Suppressor macrophage (primary cell): ENCODE results near the gene RPTOR.

Experiments
- DNase-seq, 4 experiments: peaks; one replicate each; pipeline ENCODE4 v3.0.0-alpha.2; 2020 to 2022

Gene RPTOR

DNA sequence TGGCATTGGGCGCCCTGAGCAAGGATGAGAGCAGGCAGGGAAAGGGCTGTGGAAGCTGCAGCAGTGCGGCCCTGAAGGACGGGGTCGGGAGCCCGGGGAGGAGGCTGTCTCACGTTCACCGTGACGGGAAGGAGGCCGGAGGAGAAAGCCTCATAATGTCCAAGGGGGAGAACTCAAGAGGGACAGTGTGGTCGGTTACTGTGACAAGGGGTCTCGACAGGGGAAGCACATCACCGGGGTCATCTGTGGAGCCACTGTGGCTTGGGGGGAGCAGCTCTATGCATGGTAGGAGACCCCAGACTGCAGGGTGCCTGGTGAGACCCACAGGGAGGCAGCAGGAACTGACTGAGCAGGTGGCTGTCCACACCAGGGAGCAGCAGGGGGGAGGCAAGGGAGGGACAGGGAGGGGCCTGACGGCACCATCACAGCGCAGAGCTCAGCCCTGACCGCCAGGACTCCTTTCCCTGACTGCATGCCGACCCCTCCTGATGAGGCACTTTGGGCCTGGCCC is 292.4 kb downstream of the RPTOR start:
- no peak for DNase-seq

DNA sequence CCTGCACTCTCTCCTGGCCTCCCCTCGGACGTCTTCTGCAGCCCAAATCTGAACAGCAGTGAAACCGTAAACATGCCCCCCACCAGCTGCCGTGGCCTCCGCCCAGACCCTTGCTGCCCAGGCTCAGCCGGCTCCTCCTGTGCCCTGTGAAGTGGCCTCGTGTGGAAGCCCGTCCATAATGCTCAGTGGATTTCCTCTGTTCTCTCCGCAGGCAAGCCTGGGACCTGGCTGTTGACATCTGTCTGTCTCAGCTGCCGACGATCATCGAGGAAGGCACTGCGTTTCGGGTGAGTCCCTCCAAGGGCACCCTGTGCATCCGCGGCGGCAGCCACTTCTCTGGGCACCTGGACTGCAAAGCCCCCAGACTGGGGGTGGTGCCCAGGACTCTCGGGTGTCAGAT is 293.1 kb downstream of the RPTOR start:
- no peak for DNase-seq

DNA sequence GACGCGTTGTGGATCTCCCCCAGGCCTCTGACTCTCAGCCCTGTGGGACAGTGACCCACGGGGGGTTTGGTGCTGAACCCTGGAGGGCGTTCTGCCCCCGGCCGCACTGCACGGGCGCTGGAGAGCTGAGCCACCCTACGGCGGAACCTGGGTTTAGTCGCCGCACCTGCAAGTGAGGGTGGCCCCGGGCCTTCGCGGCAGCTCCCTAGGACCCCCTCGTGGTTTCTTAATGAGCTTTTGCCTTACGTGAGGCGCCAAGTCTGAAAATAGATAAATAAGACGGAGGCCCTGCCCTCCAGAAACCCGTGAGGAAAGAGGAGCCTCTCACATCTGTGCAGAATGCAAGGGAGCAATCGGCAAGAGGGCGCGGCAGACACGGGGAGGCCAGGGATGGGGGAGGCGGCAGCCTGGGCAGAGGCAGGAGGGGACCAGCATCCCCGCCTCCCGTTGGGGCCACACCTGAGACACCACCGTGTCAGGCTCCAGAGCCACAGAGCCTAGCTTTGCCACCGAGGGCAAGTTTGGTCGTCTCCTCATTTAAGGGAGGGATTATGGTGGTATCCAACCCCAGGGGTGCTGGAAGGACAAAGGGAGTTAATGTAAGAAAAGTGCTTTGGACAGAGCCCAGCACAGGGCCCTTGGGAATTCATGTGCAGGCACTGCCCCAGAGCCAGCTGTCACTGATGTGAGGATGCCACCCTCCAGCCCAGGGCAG is 293.8 kb downstream of the RPTOR start:
- DNase-seq = no peak

DNA sequence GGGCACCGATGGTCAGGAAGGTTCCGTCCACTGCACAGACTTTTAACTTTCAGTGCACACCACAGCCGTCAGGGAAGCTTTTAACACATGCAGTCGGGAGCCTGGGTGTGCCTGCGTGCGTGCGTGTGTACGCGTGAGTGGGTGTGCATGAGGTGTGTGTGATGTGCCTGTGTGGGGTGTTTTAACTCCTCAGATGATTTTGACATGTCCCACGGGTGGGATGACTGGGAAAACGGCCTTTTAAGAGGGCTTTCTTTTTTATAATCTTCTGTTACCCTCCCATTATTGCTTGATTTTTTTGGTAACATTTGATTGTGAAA is 294.3 kb downstream of the RPTOR start:
- DNase-seq = no peak

DNA sequence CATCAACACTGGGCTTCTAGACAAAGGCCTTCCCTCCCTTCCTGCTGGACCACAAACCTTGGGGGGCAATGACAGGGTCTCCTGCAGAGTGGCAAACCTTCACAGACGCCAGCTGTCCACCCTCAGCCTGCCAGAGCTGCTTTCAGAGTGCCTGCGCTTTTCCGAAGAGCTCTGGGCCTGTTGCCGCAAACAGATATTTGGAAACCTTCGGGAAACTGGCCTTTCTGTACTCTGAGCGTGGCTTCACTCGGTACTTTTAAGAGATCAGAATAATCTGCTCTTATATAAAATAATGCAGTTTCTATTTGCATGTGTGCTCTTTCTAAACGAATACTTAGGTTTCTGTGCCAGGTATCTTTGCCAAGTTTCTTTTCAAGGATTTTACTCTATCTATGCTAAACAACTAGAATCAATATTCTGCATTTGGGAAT is 294.9 kb downstream of the RPTOR start:
- no peak for DNase-seq

DNA sequence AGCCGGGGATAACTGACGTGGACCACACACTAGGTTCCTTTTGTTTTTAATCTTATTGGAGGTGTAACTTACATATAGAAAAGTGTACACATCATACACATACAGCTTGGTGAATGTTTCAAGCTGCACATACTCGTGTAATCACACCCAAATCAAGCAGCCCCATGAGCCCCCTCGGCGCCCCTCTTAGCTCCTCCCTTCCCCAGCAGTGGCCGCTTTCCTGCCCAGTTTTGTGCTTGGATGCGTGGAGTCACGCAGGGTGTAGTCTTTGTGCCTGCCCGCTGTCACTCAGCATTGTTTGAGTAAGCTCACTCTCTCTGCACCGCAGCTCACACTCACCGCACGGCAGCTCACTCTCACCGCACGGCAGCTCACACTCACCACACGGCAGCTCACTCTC is 295.3 kb downstream of the RPTOR start:
- DNase-seq = no peak

DNA sequence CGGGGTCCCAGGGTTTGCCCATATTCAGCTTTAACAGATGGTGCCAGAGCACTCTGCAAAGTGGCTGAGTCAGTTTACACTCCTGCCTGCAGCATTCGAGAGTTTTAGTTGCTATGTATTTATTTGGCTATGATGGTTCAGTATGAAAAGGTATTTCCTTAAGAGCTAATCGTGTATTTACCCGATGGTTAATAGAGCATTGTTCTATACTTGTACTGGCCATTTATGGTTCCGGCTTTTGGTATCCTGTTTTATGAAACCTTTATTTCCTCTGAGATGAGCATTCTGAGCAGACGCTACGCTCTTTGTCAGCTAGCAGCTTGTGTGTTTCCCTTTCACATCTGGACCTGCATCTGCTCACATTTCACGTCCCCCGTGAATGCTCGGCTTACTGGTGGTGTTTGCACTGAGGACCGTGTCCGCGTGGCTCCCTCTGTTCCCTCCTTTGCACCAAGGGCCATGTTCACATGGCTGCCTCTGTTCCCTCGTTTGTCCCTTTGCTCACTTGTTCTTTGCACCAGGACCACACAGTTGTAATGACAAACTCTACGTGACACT is 297.9 kb downstream of the RPTOR start:
- no peak for DNase-seq

DNA sequence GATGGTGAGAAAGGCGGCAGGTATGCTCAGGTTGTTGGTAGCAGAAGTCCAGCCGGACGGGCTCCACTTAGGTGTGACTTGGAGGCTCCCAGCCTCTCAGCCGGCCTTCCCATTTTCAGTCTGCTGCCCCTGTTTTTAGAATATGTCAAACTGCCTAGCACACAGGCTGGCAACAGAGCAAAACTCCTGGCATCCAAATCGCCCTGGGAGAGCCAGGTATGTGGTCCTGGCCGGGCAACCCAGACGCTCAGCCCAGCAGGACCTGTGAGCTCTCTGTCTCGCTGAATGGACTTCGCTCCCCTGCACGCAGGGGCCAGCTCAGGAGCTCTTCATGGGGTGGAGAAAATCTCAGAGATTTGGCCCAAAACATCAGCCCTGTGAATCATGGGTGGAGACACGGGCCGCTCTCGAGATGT is 299.1 kb downstream of the RPTOR start:
- no peak for DNase-seq

DNA sequence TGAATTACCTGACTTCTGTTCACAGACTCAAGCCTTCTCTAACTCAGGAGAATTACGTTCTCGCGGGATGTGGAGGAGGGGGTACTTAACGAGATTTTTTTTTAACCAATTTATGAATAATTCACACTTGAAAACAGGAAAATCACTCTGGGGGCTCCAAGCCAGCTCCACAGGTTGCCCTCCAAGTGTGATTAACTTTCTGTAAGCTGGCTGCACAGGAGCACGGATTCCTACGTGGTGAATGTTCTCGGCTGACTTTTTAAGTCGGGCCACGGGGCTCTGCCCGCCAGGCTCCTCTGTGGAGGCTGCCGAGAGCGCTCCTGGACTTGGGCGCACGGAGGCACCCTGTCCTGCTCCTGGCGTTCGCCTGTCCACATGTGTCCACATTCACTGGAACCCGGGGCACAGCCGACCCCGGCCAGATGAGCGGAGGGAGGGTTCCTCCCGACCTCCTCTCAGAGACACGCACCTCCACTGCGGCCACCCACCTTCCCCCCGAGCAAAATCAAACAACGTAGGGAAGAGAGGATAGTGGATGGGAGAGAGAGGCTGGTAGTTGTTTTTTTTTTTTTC is 299.9 kb downstream of the RPTOR start:
- no peak for DNase-seq

DNA sequence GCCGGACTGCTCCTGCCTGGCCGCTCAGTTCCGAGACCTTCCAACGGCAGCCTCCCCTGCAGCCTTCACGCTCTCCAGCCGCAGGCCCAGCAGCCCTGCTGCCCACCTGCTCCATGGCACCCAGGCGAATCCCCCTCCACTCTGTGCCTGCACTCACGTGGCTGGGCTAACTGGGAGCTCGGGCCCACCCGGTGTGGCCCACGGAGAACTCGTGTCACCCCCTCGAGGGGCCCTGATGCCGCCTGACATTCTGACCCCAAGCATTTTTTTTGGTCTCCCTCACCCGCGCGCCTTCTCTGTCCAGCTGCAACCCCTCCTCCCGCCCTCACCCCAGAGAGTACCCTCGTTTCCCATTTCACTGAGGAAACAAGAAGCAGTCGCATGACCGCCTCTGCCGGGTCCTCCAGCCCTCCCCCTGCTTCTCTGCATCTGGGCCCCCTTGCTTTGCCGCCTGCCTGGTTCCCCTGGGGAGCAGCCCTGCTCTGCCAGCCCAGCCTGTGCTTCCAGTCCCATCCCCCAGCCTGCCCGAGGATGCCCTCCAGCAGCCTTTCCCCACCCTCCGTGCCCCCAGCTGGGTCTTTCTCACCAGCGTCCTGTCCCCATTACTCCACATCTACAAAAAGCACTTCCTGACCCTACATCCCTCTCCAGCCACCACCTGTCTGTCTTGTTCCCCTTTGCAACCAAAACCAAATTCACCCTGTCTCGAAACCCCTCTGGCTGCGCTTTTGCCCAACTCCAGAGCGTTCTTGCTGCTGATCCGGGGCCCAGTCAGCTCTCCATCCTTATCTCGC is 300.6 kb downstream of the RPTOR start:
- DNase-seq = peak in 2 of 4 experiments; percentile 18 to 44

DNA sequence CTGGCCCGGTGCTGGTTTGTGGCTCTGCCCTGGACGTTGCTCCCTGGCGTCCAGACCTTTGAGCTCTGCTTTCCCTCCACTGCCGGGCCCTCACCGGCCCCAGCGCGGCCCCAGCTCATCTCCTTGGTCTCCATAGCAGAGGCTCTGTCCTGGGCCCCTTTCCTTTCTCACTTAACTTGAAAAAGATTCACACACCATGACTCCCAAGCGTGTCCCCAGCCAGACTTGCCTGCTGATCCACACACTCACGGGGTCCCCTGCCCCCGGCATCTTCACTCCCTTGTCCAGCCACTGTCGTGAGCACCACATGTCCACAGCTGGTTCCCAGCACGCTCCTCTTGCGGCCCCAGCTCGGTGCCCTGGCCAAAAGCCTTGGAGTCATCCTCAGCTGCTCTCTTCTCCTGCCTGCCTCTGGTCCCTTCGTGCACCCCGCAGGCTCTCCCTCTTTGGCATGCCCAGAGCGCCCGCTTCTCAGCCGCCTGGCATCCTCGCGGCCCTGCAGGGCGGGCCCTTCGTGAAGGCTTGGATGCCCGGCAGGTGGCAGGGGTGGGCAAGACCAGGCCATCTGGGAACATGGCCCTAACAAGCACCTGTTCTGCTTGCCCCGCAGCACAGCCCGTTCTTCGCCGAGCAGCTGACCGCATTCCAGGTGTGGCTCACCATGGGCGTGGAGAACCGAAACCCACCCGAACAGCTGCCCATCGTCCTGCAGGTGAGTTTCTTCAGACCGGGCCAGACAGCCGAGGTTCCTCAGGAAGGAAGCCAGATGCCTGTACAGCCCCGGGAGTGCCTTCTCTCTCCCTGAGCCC is 301.4 kb downstream of the RPTOR start:
- DNase-seq = no peak

DNA sequence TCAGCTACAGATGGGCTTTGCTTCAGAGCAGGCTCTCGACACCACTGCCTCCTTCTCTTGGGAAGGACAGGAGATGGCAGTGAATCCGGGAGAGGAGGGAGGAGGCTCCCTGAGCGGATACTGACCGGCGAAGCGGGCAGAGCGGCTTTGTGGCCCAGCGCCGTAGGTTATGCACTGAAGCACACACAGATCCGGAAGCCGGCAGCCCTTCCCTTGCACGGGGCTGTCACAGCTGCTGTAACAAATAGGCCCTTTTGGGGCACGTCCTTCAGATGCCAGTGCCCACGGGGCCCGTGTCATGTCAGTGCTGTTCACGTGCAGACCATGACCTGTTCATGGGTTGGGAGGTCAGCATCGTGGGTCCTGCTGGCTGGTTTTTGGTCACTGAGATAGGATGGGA is 302.3 kb downstream of the RPTOR start:
- DNase-seq = no peak

DNA sequence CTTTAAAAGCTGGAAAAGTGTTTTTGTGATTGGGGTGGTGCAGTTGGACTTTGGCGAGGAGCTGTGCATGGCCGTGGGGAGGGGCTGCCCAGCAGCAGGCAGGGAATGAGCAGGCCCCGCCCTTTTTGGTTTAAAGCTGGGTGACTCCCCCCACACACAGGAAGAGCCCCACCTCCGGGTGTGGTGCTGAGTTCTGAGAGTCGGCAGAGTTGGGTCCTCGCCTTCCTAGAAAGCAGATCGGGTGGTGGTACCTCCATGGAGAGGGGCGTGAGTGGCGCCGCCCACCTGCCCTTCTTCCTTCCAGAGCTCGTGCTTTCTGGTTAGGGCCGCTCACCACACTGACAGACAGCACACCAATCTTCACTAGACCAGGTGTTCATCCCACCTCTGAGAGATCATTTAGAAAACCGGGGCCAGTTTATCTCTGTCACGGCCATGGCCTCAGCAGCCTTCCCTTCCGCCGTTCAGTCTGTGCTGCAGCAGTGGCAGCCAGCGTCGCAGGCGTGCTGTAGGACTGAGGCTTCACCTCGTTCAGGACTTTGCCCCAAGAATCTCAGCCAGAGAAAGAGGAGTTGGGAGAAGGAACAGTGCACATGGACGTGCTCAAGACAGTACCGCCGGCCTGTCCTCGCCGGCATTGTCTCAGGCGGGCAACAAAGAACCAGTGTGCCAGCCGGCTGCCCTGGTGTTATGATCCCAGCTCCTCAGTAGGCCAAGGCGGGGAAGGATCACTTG is 303.0 kb downstream of the RPTOR start:
- DNase-seq = no peak

DNA sequence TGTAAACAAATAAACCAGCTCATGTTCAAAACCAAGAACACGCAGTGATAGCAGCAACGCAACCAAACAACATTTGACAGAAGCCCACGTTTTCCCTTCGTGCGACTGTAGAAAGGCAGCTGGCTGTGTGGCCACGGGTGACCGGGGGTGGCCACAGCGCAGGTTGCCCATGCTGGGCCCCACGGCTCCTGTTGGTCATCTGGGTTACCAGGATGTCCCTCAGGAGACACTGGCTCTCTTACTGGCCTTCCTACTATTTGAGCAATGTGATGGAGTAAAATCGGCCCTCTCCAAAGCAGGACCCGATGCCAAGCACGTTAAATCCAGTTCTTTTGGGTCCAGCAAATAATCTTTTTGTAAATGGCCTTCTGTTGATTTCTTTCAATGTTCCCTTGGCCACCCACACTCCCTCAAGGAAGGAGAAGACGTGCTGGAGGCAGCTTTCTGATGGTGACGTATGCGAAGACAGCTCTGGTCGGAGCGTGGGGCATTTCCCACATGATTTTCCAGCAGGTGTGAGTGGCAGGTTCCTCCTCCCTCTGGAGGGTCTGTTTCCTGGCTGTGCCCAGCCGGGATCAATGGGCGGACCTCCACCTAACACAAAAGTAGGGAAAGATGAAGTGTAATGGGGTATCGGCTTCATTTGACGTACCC is 303.9 kb downstream of the RPTOR start:
- no peak for DNase-seq

DNA sequence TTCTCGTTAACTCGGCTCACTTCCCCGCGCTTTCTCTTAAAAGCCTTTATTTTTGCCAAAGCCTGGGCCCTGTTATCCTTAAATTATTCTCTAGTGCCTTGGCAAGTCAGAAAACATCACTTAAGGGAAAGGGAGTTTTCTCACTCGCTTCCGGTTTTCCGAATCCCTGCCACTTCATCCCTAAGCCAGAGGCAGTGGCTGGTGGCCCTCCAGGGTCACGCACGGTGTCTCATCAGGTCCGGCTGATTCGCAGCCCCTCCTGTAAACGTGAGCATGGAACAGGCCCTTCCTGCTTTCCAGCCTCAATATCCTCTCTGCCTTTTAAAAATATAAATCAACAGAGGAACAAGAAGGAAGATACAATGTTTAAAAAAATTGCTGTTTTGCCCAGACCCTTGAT is 304.5 kb downstream of the RPTOR start:
- no peak for DNase-seq

DNA sequence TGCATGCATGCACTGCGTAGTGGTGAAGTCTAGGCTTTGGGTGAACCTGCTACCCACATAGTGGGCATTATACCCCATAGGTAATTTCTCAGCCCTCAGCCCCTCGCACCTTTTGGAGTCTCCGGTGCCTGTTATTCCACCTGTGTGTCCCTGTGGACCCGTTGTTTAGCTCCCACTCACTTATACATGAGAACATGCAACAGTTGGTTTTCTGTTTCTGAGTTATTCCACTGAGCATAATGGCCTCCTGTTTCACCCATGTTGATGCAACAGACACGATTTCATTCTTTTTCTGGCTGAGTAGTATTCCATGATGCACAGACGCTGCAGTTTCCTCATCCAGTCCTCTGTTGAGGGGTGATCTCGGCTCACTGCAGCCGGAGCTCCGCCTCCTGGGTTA is 305.5 kb downstream of the RPTOR start:
- DNase-seq = no peak

DNA sequence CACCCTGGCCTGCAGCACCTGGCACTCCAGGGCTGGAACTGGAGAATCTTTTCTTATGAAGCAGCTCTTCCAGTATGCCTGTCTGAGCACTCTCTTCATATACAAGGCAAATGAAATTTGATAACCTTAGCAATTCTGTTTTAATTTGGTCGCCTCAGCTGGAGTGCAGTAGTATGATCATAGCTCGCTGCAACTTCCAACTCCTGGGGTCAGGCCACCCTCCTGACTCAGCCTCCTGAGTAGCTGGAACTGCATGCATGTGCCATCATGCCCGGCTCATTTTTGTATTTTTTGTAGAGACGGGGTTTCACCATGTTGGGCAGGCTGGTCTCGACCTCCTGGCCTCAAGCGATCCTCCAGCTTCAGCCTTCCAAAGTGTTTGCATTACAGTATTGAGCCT is 306.2 kb downstream of the RPTOR start:
- DNase-seq = no peak

DNA sequence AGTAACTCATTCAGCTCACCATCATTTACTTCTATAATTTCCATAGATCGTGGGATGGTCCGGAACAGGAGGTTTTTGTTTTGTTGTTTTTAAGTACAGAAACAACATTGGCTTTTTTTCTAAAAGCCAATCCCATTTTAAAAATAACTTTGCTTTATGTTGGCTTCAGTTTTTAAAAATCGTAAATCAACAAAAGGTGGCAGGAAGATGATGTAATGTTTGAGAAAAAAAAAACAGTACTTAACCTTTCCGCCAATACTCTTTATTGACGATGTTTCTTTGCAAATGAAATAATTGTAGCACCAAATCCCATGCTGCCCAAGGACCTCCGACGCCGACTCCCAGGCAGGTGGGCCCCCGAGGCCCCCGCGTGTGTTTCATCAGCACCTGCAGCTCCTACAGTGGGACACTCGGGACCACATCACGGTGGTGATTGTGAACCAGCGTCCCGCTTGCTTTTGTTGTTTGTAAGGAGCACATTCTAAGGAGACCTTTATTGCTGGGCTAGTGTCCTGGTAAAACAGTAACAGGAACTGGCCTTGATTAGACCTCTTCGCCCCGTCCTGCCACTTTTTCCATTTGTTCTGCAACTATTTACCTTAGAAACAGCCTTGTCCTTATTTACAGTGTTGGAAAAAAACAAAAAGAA is 306.8 kb downstream of the RPTOR start:
- DNase-seq = no peak

DNA sequence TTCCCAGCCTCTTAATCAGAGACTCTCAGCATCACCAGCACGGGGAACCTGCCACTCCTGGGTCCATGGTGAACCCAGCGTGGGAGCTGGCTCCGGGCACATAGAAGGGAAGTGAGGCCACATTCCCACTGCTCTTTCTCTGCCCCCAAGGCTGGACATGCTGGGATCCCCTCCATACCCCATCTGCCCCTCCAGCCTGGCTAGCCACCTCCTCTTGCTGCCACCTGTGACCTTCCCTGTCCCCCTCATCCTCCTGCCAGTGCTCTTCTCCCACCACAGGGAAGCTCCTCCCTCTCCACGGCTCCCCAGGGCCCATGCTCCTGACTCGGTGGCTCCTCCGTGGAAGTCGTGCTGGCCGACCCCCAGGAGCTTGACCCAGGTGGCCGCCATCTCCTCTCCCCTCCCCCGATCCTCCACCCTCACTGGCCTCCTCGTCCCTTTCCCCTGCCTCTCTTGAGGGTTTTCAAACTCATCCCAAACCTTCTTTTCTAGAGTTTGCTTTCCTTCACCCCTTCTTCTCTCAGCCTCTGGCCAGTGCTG is 307.9 kb downstream of the RPTOR start:
- DNase-seq = no peak

DNA sequence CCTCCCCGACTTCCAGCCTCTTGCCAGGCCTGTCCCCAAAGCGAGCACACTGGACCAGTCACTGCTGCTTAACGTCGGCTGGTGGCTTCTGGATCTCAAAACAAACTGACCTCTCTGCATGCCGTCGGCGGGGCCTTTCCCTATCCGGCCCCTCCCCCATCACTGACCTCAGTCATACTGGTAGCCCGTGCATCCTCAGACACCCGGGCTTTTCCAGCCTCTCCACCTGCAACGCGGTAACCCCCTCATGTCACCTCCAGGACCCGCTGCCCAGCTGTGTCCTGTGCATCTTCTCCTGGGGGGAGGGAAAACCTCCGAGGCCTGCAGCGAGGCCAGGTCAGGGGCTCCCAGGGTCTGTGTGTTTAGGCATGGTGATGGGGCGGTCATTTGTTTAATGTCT is 308.4 kb downstream of the RPTOR start:
- DNase-seq = no peak

DNA sequence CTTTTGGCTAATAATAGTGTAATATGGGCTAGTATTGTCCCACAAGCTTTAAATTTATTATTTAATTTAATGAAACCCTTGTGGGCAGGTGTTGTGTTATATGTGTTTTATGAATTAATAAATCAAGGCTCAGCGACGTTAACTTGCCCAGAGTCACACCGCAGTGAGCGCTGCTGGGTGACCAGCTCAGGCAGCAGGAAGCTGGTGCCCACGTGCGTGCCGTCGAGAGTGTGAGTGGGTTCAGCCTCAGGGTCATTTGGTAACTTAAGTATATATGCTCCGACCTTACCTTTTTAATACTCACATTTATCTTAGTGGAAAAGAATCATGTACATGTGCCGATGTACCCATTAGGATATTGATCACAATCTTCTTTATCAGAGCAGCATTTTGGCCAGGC is 309.6 kb downstream of the RPTOR start:
- DNase-seq = no peak
